Measurements from ENCODE around the gene CCHCR1.
"Not testable (repeated sequence)": the region's sequence is repeated elsewhere in the genome, so short reads cannot be mapped to it uniquely, and the experiment has no call there.

CCHCR1 gene

DNA sequence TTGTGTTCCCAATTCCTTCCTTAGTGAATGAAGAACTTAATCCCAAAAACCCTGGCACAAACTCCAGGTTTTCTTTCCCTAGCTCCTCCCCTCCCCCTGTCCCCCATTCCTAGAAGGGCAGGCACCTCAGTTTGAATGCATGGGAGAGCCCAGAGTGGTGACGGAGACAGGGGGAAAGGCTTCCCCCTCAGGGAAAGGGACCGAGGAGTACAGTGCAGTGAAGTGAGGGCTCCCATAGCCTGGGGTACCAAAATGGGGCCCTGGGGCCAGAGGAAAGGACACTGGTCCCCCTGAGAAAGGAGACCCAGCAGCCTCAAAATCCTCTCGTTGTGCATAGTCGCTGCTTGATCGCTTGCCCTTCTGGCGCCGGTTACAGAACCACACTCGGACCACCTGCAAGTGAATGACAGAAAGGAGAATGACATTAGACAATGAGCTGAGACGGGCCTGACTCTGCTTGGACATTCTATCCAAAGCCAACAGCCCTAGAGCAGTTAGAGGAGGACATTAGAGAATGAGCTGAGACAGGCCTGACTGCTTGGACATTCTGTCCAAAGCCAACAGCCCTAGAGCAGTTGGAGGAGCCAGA is 7.0 kb upstream of the CCHCR1 start:
- DNase-seq (ENCODE audit: low read depth in 4 of 4, low spot score in 1 of 4): not testable (repeated sequence)

GRCh38 chr6:31163922-31164321 is 6.3 kb upstream of the CCHCR1 start:
- no peak for DNase-seq (ENCODE audit: low read depth in 4 of 4, low spot score in 1 of 4)

DNA sequence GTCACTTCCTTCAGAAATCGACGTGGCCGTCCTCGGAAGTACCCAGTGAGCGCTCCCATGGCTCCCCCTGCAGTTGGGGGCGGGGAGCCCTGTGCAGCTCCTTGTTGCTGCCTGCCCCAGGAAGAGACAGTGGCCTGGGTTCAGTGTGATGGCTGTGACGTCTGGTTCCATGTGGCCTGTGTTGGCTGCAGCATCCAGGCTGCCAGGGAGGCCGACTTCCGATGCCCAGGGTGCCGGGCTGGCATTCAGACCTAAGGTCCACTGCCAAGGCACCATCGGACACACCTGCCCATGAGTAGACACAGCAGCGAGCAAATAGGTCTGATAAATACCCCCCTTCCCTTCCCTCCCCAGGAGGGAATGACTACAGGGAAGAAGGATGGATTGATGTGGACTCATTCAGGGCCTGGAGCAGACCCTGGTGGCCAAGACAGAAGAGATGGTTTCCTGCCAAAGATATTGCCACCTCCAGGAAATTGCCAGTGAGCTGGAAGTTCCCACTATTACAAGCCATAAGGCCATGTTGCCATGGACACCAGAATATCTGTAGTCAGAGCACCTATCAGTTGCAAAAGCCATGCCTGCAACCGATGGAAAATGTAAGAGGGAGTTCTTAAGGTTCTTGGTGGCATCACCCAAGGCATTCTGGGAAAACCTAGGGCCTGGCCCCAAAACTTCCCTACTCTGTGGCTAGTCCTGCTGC is 5.0 kb upstream of the CCHCR1 start:
- DNase-seq (ENCODE audit: low read depth in 4 of 4, low spot score in 1 of 4): no peak

DNA sequence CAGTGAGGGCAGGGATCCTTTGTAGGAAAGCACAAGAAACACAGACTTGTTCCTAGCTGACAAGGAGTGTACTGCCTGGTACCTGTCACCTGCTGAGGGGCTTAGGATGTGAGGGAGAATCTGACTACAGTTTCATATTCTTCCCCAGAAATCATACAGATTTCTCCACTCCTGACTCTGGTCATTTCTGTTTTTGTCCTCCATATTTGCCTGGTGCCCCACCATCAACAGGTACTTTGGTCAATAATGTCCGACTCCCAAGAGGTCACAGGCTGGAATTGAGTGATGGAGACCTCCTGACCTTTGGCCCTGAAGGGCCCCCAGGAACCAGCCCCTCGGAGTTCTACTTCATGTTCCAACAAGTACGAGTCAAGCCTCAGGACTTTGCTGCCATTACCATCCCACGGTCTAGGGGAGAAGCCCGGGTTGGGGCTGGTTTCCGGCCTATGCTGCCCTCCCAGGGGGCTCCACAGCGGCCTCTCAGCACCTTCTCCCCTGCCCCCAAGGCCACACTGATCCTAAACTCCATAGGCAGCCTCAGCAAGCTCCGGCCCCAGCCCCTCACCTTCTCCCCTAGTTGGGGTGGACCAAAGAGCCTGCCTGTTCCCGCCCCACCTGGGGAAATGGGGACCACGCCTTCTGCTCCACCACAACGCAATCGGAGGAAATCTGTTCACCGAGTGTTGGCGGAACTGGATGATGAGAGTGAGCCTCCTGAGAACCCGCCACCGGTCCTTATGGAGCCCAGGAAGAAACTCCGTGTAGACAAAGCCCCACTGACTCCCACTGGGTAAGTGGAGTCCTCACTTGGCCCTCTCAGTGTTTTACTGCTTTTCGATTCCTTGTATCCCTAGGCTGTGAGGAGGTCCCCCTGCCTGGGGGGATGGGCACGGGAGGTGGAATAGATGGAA is 3.9 kb upstream of the CCHCR1 start:
- DNase-seq (ENCODE audit: low read depth in 4 of 4, low spot score in 1 of 4): no peak

GRCh38 chr6:31158863-31159855 is 1.6 kb upstream of the CCHCR1 start:
- peak in 1 of 4 experiments; percentile 8 for DNase-seq (ENCODE audit: low read depth in 4 of 4, low spot score in 1 of 4)

- peak; percentile 96 to 99 (median 98) for DNase-seq (ENCODE audit: low read depth in 4 of 4, low spot score in 1 of 4)
Observed at GRCh38 chr6:31158140-31158862, 699 bp upstream of the CCHCR1 start, which contains the start of gene TCF19. Gene TCF19, plus strand, starts transcription at chr6:31158589. Its CDS starts 881 bp downstream, at chr6:31159470.

DNA sequence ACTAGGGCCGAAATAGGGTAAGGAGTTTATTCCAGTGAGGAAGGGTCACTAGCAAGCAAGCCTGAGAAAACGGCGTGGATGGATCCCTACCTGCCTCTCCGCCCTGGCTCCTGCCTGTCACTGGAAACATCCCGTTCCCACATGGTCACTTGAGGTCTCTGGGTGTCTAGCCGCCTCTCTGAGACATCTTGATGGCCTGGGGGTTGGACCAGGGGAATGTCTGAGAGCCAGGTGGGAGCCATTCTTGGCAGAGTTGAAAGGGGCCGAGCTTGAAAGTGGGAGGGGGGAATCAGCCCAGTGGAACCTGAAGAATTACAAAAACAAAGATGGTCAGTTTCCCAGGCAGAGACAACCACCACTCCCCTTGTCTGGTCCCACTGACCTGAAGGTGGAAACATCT is 961 bp downstream of the CCHCR1 start:
- no peak for DNase-seq (ENCODE audit: low read depth in 4 of 4, low spot score in 1 of 4)

DNA sequence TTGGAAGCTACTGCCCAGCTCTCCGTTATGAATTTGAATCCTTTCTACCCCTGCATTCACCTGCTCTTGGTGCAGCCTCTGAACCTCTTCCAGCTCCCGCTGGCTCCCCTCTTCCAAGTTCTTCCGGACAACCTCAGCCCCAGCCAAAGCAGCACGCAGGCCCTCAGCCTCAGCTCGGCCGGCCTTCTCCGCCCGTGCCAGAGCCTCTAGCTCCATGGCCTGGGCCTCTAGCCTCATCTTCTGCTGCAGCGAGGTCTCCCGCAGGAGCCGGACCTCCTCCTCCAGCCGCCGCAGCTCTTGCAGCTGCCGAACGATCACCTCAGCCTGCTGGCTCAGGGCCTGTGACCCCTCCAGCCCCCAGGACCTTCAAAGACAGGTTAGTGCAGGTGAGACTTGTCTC is 3.2 kb downstream of the CCHCR1 start:
- DNase-seq (ENCODE audit: low read depth in 4 of 4, low spot score in 1 of 4): no peak

- no peak for DNase-seq (ENCODE audit: low read depth in 4 of 4, low spot score in 1 of 4)
Observed at GRCh38 chr6:31152781-31153180, 4.8 kb downstream of the CCHCR1 start.

DNA sequence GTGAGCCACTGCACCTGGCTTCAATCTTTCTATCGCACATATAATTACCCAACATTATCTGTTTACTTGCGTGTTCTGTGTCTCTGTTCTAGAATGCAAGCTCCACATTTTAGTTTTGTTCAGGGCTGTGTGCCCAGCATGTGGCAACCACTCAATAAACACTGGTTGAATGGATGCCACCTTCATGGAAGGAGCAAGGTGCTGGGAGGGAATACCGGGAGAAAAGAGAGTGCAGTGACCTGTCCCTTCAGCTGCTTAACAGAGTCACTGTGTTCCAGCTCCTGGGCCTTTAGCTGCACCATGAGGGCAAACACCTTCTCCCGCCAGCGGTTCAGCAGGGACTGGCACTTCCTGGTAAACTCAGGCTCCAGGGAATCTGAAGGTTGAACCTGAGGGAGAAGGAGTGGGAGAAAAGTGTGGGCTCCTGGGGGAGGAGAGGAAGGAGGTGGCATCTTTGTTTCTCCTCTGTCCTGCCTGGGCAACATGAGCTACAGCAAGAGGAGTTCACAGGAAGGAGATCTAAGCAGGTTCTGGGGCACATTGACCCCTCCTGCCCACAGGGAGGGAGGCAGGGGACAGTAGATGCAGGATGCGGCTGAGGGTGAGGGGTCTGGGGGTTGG is 7.7 kb downstream of the CCHCR1 start:
- DNase-seq (ENCODE audit: low read depth in 4 of 4, low spot score in 1 of 4): no peak

- no peak for DNase-seq (ENCODE audit: low read depth in 4 of 4, low spot score in 1 of 4)
Observed at GRCh38 chr6:31145386-31145785, 12.2 kb downstream of the CCHCR1 start.

GRCh38 chr6:31144970-31145340 is 12.6 kb downstream of the CCHCR1 start:
- no peak for DNase-seq (ENCODE audit: low read depth in 4 of 4, low spot score in 1 of 4)

DNA sequence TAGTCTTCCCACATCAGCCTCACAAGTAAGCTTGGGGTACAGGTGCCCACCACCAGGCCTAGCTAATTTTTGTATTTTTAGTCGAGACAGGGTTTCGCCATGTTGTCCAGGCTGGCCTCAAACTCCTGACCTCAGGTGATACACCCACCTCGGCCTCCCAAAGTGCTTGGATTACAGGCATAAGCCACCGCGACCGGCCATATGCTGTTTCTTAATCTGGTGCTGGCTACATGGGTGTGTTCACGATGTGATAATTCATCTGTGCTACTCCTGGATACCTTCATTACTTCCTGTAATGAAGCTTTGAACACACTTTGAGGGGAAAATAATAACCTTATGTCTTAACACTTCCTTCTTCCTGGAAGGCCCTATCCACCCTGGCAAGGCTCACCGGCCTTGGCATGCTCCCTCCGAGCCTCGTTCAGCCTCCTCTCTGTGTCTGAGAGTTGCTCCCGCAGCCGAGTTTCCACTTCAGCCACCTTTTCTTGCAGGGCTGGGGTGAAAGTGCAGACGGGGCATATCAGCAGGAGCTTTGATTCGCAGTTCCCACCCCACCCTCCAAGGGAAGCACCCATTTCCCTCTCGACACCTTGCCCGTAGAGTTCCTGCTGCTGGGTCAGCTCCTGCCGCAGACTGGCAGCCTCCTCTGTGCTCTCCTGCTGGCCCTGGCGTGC is 13.2 kb downstream of the CCHCR1 start:
- DNase-seq (ENCODE audit: low read depth in 4 of 4, low spot score in 1 of 4): no peak

- DNase-seq (ENCODE audit: low read depth in 4 of 4, low spot score in 1 of 4): no peak
Observed at GRCh38 chr6:31143148-31143547, 14.5 kb downstream of the CCHCR1 start.

GRCh38 chr6:31142361-31142761 is 15.2 kb downstream of the CCHCR1 start:
- no peak for DNase-seq (ENCODE audit: low read depth in 4 of 4, low spot score in 1 of 4)

DNA sequence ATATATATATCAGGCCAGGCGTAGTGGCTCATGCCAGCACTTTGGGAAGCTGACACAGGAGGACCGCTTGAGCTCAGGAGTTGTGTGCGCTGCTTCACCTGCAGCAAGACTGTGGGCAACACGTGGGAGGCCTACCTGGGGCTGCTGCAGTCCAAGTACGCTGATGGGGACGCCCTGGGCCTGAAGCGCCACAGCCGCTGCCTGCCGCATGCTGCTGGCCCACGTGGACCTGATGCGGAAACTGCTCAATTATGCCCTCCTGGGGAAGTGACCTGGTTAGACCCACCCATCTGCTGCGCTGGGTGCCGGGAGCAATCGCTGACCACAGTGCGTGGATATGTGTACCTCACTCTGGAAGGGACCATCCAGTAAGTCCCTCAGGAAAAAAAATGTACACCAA is 17.0 kb downstream of the CCHCR1 start:
- DNase-seq (ENCODE audit: low read depth in 4 of 4, low spot score in 1 of 4): no peak

DNA sequence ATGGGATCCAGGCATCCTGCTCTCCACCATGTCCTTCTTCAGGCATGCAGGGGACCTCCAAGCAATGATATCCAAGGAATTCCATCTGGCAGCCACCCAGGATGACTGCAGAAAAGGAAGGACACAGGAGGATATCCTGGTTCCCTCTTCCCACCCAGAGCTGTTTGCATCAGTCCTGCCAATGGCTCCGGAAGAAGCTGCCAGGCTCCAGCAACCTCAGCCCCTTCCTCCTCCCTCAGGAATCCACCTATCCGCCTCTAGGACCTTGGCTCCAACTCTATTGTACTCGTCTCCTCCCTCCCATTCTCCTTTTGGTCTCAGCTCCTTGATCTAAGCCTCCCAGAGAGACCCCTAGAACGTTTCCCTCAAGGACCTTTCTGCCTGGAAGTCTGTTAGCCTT is 18.0 kb downstream of the CCHCR1 start:
- no peak for DNase-seq (ENCODE audit: low read depth in 4 of 4, low spot score in 1 of 4)

DNA sequence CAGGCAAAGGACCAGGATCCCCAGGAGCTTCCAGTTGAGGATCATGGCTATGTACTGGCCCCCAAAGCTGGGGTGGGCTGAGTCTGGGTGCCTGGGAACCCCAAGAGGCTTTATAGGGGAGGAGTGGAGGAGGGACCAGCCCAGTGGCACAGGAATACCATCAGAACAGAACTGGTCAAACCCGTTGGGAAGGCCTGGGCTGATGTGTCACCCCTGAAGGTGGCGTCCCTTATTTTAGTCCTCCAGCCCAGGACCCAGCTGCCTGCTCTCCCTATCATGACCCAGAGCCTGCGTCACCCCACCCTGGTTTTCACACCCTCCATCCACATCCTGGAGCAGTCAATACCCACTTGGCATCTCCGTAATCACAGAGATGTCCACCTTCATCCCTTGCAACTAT is 18.6 kb downstream of the CCHCR1 start, which contains the start of gene PSORS1C2:
TSS of gene PSORS1C2 (minus strand) at position 85 of the 400 bp plus-strand sequence. CDS start at position 45, 40 bp downstream.
- no peak for DNase-seq (ENCODE audit: low read depth in 4 of 4, low spot score in 1 of 4)

GRCh38 chr6:31135710-31136109 is 21.9 kb downstream of the CCHCR1 start:
- DNase-seq (ENCODE audit: low read depth in 4 of 4, low spot score in 1 of 4): no peak
